Hepatocyte (in vitro differentiated cells): Measurements from ENCODE around the gene RACGAP1. TPM values are rescaled to one million over a fixed set of nuclear protein-coding genes. Genes with fewer than 3 reads are reported as not detected.

ENCODE experiments used
- DNase-seq: peaks from one replicate; pipeline ENCODE4 v3.0.0-alpha.2; 2016; ENCODE audit warnings: low spot score
- H2AFZ ChIP-seq: fragments of 200-600 bp; sonication (generic); 2 replicates; pipeline ENCODE4 v1.6.0; 2016; ENCODE audit warnings: antibody characterized with exemption, mild to moderate bottlenecking
- H3K27ac ChIP-seq: fragments of 200-600 bp; sonication (generic); 2 replicates; pipeline ENCODE4 v1.5.1; 2016; ENCODE audit warnings: mild to moderate bottlenecking
- H3K27me3 ChIP-seq: fragments of 200-600 bp; sonication (generic); 2 replicates; pipeline ENCODE4 v1.6.1; 2016
- H3K36me3 ChIP-seq: fragments of 200-600 bp; sonication (generic); replicated peaks from 2 replicates; pipeline ENCODE4 v1.5.1; 2016; ENCODE audit warnings: low read depth; ENCODE audit not compliant: insufficient read depth
- H3K4me1 ChIP-seq: fragments of 200-600 bp; sonication (generic); 2 replicates; pipeline ENCODE4 v1.5.1; 2016; ENCODE audit warnings: mild to moderate bottlenecking, moderate library complexity; ENCODE audit not compliant: insufficient read depth
- H3K4me2 ChIP-seq: fragments of 200-600 bp; sonication (generic); 2 replicates; pipeline ENCODE4 v1.6.0; 2016
- H3K4me3 ChIP-seq: fragments of 200-600 bp; sonication (generic); 2 replicates; pipeline ENCODE4 v1.5.1; 2016; ENCODE audit warnings: mild to moderate bottlenecking
- H3K79me2 ChIP-seq: fragments of 200-600 bp; sonication (generic); 2 replicates; pipeline ENCODE4 v1.6.0; 2017; ENCODE audit warnings: mild to moderate bottlenecking
- H3K9me2 ChIP-seq: fragments of 200-600 bp; sonication (generic); replicated peaks from 2 replicates; pipeline ENCODE4 v1.6.0; 2017; ENCODE audit warnings: mild to moderate bottlenecking; ENCODE audit not compliant: insufficient read depth
- H3K9me3 ChIP-seq: fragments of 200-600 bp; sonication (generic); 2 replicates; pipeline ENCODE4 v1.5.1; 2016; ENCODE audit warnings: low read depth, mild to moderate bottlenecking
- H4K20me1 ChIP-seq: fragments of 200-600 bp; sonication (generic); 2 replicates; pipeline ENCODE4 v1.6.0; 2016; ENCODE audit warnings: mild to moderate bottlenecking; ENCODE audit not compliant: insufficient read depth, poor library complexity, severe bottlenecking
- EZH2 ChIP-seq: fragments of 200-600 bp; sonication (generic); IDR thresholded peaks from 2 replicates; pipeline ENCODE4 v1.6.1; 2016; ENCODE audit warnings: antibody characterized with exemption, mild to moderate bottlenecking, borderline replicate concordance
- EZH2phosphoT487 ChIP-seq: fragments of 200-600 bp; sonication (generic); IDR thresholded peaks from one replicate; pipeline ENCODE4 v1.6.1; 2018; ENCODE audit warnings: antibody characterized with exemption, mild to moderate bottlenecking, low read depth, moderate library complexity; ENCODE audit not compliant: unreplicated experiment, severe bottlenecking
- WGBS: methylation state at CpG from one replicate; pipeline ENCODE4 v1.1.6; 2016; ENCODE audit warnings: low lambda C conversion rate; ENCODE audit errors: missing lambda C conversion rate; 5-methylcytosine and 5-hydroxymethylcytosine counted together
- polyA plus RNA-seq: library from polyadenylated mRNA; unstranded; fragments of >200 nt; fragmentation: Nextera tagmentation; extraction: Ambion mirVana; gene quantifications from 2 replicates; pipeline ENCODE4 v1.2.1, GENCODE V29; 2016
- total RNA-seq: library from RNA; depleted of rRNA; stranded (reverse); fragments of >200 nt; gene quantifications from 2 replicates; pipeline ENCODE4 v1.2.3, GENCODE V29; 2014
- TF ChIP-seq, protein P1 (sequence below): fragments of 200-600 bp; sonication (generic); IDR thresholded peaks from 2 replicates; pipeline ENCODE4 v1.5.1; 2016; ENCODE audit warnings: antibody characterized with exemption, mild to moderate bottlenecking; ENCODE audit not compliant: poor library complexity

The RACGAP1 gene
- total and polyA plus RNA-seq, 2 experiments from 2014 or later, result 17.3 to 22.1 TPM

DNA sequence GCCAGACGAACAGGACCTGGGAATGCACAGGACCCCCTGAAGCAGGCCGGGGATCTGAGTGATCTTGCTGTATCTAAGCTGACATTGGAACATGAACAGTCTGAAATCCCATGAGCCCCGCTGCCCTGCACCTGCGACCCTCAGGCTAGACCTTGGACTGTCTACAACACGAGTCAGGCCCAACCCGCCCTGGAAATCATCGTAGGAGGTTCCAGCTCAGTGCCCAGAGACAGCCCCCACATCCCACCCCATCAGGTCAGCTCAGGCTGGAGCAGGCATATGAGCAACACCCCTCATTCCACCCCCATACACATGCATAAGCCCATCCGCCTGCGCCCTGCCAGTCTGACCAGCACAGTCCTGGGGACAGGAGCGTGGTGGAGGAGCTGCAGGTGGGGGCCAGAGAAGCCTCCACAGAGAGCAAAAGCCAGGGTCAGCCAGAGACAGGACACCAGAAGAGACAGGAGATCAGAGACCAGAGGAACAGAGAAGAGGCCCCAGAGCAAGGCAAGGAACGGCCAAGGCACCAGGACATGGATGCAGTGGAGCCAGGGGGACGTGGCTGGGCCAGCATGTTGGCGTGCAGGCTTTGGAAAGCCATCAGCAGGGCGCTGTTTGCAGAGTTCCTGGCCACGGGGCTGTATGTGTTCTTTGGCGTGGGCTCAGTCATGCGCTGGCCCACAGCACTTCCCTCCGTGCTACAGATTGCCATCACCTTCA is 52.5 kb downstream of the RACGAP1 start, which contains the start of gene AQP6:
AQP6 (plus strand) TSS at position 307 of the 720 bp plus-strand sequence; CDS start at position 534, 227 bp downstream.
- H2AFZ ChIP-seq, result no peak within 1 kb of the TSS
- TF ChIP-seq EZH2 (no peak), EZH2phosphoT487 (no peak)
- TF ChIP-seq, protein P1, sequence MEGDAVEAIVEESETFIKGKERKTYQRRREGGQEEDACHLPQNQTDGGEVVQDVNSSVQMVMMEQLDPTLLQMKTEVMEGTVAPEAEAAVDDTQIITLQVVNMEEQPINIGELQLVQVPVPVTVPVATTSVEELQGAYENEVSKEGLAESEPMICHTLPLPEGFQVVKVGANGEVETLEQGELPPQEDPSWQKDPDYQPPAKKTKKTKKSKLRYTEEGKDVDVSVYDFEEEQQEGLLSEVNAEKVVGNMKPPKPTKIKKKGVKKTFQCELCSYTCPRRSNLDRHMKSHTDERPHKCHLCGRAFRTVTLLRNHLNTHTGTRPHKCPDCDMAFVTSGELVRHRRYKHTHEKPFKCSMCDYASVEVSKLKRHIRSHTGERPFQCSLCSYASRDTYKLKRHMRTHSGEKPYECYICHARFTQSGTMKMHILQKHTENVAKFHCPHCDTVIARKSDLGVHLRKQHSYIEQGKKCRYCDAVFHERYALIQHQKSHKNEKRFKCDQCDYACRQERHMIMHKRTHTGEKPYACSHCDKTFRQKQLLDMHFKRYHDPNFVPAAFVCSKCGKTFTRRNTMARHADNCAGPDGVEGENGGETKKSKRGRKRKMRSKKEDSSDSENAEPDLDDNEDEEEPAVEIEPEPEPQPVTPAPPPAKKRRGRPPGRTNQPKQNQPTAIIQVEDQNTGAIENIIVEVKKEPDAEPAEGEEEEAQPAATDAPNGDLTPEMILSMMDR, result no peak
- no peaks in the 10 kb centered on the region for H3K36me3 ChIP-seq
- no peak within 1 kb of the TSS for H3K4me2 ChIP-seq
- WGBS, result 90% methylated on average over 18 of the region's 18 CpGs
- no peak for DNase-seq
- H3K9me3 ChIP-seq, result no peaks in the 10 kb centered on the region
- H4K20me1 ChIP-seq, result no peaks in the 10 kb centered on the region
- H3K4me1 ChIP-seq, result peaks cover under 1% of the 10 kb centered on the region
- no peak within 1 kb of the TSS for H3K4me3 ChIP-seq
- no peaks in the 10 kb centered on the region for H3K79me2 ChIP-seq
- H3K27ac ChIP-seq, result no peak within 1 kb of the TSS
- no peaks in the 10 kb centered on the region for H3K9me2 ChIP-seq
- H3K27me3 ChIP-seq, result peaks cover 10% of the 10 kb centered on the region

DNA sequence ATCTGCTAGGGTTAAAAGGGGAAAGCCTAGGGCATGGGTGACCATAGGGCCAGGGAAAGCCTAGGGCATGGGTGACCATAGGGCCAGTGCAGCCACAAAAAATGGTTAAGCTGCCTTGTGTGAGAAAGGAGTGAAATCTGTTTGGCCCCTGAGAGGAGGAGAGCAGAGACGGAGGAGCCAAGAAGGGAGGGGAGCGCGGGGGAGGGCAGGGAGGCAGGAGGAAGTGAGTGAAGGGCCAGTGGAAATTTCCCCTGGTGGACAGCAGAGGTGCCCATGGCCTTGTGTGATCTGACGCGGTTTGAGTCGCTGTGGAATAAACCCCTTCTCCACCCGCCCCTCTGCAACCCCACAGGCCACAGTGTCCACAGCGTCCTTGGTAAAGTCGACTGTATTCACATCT is 53.2 kb downstream of the RACGAP1 start:
- Histone ChIP-seq H3K9me2 (no peaks in the 10 kb centered on the region), H3K4me1 (peaks cover 6% of the 10 kb centered on the region), H3K27me3 (peaks cover 10% of the 10 kb centered on the region), H4K20me1 (no peaks in the 10 kb centered on the region), H3K36me3 (no peaks in the 10 kb centered on the region), H2AFZ (no peak overlapping the region), H3K4me2 (no peak overlapping the region), H3K27ac (no peak overlapping the region), H3K9me3 (no peaks in the 10 kb centered on the region), H3K4me3 (no peak overlapping the region), H3K79me2 (no peaks in the 10 kb centered on the region)
- no peak for DNase-seq
- TF ChIP-seq EZH2 (no peak), EZH2phosphoT487 (no peak)
- TF ChIP-seq, protein P1, result no peak
- WGBS, result 86% methylated on average over 5 of the region's 9 CpGs

DNA sequence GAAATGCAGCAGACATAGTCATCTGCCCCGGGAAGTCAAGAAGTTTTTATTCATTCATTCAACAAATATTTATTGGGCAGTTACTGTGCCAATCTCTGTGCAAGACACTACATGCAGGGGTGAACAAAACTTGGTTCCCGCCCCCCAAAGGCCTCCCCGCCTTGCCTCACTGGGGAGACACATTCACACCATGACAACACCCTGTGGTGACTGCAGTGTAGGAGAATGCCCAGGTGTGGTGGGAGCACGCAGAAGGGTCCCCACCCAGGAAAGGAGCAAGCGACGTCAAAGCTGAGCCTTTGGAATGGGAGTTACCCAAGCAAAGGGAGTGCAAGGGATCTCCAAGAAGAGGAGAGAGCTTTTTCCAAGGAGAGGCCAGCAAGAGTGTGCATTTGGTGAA is 54.2 kb downstream of the RACGAP1 start:
- Histone ChIP-seq H3K27me3 (peaks cover 10% of the 10 kb centered on the region), H2AFZ (no peak overlapping the region), H3K4me1 (peaks cover 7% of the 10 kb centered on the region), H3K4me2 (no peak overlapping the region), H3K79me2 (no peaks in the 10 kb centered on the region), H3K27ac (no peak overlapping the region), H3K36me3 (no peaks in the 10 kb centered on the region), H4K20me1 (no peaks in the 10 kb centered on the region), H3K4me3 (no peak overlapping the region), H3K9me3 (no peaks in the 10 kb centered on the region), H3K9me2 (no peaks in the 10 kb centered on the region)
- DNase-seq, result no peak
- 78% methylated on average over 6 of the region's 6 CpGs for WGBS
- TF ChIP-seq EZH2phosphoT487, result no peak
- TF ChIP-seq EZH2, result no peak
- TF ChIP-seq, protein P1, result no peak
